Right renal cortex interstitium (tissue), 3 donors: Measurements from ENCODE around the gene AMDHD1. TPM values are rescaled to one million over a fixed set of nuclear protein-coding genes. Genes with fewer than 3 reads are reported as not detected.
A peak's percentile ranks its signal among the peaks of the same experiment; 100 is the strongest.
"Not testable (repeated sequence)": the region's sequence is repeated elsewhere in the genome, so short reads cannot be mapped to it uniquely, and the experiment has no call there.

Experiments
- DNase-seq, 3 donors: peaks; one replicate each; pipeline ENCODE4 v3.0.0-alpha.2; 2013; ENCODE audit warnings: low read depth in 3 of 3, low spot score in 2 of 3
- polyA plus RNA-seq, 3 donors: library from polyadenylated mRNA; unstranded; fragments of 120-200 nt; gene quantifications; one replicate each; pipeline ENCODE4 v1.2.1, GENCODE V29; 2013; ENCODE audit not compliant: insufficient read length in 3 of 3

Gene AMDHD1
- polyA plus RNA-seq, 3 donors = 1.1 to 1.4 (median 1.3) TPM

DNA sequence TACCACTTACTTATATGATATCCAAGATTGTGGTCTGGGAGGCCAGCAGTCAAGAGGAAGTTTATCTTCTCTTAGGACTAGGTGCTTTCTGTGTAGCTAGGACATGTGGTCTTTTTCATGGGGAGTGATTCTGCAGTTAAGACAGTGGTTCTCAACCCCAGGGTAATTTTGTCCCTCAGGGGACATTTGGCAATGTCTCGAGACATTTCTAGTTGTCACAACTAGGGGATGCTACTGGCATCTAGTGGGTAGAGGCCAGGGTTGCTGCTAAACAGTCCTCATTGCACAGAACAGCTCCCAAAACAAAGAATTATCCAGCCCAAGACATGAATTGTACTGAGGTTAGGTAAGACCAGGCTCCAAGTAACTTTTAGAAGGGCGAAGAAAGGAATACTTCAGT lies 20.0 kb downstream of the AMDHD1 start:
- DNase-seq = no peak

DNA sequence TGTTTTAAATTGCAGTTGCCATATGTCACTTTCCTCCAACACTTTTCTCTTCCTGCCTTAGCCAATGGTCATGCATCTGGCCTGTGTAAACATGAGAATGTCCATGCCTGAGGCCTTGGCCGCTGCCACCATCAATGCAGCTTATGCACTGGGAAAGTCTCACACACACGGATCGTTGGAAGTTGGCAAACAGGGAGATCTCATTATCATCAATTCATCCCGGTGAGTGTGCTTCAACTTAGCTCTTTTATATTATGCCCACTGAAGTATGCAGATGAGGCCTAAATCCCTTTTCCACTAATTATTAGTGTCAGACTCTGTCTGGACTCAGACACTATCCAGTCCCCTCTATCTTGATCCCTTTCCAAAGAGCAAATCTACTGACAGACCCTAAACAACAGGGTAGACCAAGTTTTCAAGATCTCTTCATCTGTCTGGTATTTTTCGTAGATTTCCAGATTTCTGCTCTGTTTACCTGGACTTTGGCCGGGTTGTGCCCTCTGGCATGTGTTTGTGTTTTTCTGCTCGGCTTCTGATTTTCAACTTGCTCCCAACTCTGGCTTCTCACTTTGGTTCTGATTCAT lies 23.2 kb downstream of the AMDHD1 start:
- no peak for DNase-seq

DNA sequence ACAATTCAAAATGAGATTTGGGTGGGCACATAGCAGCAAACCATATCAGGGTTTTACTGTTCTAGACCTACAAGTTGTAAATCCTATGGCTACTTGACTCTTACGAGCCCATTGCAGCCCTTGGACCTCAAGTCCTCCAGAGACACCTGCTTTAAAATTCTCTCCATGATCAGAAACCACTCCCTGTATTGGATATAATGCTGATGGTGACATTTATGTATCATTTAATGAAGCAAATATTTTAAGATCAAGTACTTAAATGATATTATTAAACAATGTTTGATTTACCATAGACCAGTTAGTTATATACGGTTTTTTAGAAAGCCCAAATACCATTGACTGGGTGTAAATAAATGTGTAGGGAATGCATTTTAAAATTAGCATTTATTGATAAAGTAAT lies 24.2 kb downstream of the AMDHD1 start:
- DNase-seq = no peak

DNA sequence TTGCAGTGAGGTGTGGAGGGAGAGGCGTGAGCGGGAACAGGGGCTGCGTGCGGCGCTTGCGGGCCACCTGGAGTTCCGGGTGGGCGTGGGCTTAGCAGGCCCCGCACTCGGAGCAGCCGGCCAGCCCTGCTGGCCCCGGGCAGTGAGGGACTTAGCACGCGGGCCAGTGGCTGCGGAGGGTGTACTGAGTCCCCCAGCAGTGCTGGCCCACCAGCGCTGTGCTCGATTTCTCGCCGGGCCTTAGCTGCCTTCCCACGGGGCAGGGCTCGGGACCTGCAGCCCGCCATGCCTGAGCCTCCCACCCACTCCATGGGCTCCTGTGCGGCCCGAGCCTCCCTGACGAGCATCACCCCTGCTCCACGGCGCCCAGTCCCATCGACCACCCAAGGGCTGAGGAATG lies 26.0 kb downstream of the AMDHD1 start:
- DNase-seq = not testable (repeated sequence)

DNA sequence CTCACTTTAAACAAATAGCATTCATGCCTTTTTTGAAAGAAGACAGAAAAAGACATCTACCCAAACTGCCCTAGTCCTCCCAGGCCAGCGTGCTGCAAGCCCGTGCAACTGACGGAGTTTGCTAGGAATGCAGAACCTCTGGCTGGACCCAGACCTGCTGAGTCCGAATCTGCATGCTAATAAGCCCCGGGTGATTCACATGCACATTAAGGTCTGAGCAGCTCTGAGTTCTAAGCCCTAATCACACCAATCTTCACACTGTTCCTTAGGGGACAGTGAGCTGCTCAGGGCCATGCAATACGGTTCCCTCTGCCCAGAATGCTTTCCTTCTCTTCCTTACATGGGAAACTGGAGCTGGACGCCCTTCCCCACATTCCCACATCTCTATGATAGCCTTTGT lies 27.8 kb downstream of the AMDHD1 start:
- no peak for DNase-seq

DNA sequence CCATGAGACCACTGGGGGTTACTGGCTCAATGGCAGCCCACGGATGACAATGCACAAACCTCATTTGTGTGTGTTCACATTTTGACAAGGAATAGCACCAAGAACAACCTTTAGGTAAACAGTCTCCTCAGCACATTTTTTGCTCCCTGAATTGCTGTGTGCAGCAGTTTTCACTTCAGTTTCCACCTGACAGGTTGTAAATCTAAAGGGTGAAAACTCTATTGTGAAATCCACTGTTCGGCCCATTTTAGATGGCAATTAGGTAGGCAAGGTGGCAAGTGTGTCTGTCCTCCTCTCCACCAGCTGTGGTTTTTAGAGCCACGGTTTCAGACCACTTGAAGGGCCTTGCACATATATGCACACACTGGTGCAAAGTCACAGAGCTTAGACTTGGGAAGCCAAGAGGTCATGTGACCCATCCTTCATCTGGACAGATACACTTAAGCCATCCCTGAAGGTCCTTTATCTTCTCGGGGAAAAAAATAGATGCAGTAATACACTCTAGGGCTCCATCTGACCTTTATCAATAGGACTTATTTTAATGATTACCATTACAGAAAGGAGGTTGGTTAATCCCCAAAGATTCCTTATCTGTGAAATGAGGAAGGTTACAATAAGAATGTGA lies 29.8 kb downstream of the AMDHD1 start:
- no peak for DNase-seq

DNA sequence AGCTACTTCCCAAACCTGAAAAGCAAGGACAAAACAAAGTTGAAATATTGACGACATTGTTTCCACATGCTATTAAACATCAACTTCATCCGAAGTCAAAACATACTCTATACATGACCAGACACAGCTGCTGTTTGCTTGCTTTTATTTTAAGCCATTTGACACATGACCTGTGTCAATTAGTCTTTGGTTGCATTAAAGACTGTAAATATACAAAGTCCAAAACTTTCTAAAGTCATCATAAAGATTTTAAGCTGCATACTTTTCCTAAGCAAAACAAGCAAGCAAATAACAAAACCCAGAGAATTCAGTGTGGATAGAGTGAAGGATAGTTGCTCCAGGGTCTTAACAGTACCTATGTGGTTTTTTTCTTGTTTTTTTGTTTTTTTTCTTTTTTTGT lies 31.2 kb downstream of the AMDHD1 start:
- DNase-seq = peak in 1 of 3 donors; percentile 18

DNA sequence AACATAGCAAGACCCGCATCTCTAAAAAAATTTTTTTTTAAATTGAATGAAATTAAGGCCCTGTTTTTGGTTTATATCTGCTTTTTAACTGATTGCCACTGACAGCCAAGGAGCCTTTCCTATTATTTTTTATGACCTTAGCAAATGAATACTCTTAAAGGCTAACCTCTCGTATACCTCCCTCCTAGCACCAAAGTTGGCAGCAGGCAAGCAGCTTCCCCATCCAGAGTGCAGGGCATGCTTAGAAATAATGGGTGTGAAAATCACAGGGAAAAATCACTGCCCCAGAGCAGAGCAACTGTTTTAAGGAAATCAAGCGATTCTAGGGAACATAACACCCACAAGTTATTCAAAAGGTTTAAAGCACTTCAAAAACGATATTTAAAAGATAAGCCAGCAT lies 32.4 kb downstream of the AMDHD1 start:
- no peak for DNase-seq

DNA sequence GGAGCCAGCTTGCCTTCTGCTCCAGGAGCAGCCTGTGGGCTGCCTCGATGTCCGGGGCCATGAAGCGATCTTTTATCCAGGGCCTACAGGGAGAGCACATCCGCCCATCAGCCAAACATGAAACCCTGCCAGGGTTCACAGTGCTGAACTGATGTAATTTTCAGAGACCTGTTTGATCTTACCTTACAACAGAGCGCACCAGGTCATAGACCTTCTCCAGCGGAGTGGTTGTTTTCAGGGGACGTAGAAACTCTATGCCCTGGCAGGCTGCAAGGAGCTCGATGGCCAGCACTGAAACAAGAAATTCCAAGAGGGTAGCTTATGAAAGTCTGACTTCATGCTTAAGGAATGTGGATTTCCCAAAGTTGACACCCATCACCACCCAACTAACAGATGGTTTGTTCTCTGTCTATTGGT lies 33.3 kb downstream of the AMDHD1 start:
- DNase-seq = no peak

DNA sequence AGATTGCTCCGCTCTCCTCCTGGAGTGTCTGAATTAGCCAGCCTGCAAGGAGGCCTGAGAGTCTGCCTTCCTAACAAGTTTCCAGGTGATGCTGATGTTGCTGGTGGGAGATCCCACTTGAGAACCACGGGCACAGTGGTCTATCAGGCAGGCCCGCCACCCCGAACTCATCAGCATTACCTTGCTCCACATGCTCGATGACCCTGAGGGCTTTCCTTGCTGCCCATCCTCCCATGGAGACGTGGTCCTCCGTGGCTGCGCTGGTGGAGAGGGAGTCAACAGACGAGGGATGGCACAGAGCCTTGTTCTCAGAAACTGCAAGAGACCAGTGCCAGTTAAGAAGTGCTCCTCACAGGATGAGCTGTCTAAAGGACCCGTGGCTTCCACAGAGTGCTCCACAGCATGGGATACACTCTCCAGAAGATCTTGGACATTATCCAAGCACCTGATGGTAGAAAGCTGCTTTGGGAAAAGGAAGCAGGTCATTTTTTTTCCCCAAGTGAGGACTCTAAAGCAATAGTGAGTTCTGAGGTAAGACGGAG lies 34.7 kb downstream of the AMDHD1 start:
- DNase-seq = no peak

DNA sequence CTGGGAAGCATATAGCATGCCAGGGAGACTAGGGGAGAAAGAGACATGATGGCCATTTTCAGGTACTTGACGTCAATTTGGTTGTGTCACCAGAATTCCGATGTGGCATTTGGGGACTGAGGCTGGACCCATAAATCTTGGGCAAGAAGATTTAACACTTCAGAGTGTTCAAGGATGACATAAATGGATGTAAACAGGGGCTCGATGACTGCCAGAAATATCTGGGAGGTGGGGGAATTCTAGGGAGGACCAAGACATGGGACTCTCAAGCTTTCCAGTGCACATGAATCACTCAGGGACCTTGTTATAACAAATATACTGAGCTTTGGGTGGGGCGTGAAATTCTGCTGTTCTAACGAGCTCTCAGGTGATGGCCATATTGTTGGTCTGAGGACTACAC lies 35.2 kb downstream of the AMDHD1 start:
- DNase-seq = no peak

DNA sequence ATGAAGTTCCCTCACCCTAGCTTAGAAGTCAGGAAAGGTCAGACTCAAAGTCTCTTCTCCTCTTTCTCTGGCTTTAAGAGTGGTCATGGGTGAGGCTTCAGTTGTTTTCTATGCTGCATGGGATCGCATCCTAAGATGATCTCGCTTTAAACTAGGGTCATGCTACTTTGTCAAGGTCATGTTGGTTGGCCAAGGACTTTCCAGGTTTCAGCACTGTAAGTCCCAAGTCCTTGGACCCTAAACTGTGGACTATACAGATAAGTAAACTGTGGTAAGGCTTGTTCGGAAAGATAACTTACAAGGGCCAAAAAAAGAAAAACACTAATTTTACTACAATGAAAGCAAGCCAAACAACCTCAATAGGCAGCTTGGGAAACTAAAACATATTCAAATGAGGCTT lies 35.6 kb downstream of the AMDHD1 start:
- DNase-seq = no peak

DNA sequence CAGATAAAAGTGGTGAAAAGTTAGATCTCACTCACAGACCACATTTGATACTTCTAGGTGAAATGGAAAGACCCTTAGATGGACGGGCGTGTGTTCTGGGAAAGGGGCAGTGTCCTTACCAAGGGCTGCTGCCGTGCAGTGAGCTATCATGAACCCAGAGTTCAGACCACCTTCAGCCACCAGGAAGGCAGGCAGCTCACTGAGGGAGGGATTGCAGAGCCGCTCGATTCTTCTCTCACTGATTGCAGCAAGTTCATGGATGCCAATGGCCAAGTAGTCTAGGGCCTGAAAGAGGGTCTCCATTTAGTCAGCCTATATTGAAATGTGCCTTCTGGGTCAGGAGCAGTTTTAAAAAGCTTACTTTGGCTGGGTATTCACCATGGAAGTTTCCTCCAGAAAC lies 37.3 kb downstream of the AMDHD1 start:
- DNase-seq = no peak

DNA sequence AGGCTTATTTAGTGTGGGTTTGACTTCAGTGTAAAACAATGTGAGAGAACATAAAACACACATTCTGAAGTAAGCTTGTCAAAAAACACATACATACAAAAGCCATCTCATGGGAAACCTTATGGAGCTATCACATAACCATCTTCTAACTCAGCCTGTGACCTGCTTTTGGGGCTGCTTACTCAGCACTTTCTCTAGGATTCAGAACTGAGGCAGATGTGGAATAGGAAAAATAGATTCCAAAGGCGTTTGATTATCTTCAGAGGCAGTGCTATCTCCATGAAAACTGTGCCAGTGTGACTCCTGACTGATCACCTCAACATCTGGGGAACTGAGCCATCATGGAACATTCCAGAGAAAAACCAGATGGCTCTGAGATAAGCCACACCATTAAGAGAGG lies 39.5 kb downstream of the AMDHD1 start:
- DNase-seq = no peak

DNA sequence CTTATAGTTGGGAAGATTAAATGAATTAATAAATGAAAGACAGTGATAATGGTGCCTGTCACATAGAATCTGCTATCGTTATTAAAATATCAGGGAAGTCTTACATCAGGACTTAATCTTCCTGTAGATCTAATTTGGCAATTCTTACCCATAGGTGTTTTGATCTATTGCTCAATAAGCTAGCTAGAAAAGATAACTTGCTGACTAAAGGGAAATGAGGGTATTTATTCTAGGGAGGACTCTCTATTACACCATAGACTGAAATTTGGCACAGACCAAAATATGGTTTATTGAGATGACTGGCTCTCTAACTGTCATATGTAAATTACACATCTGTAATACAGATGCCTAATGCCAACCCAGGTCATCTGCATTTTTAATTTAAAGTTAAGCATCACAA lies 41.6 kb downstream of the AMDHD1 start:
- no peak for DNase-seq

DNA sequence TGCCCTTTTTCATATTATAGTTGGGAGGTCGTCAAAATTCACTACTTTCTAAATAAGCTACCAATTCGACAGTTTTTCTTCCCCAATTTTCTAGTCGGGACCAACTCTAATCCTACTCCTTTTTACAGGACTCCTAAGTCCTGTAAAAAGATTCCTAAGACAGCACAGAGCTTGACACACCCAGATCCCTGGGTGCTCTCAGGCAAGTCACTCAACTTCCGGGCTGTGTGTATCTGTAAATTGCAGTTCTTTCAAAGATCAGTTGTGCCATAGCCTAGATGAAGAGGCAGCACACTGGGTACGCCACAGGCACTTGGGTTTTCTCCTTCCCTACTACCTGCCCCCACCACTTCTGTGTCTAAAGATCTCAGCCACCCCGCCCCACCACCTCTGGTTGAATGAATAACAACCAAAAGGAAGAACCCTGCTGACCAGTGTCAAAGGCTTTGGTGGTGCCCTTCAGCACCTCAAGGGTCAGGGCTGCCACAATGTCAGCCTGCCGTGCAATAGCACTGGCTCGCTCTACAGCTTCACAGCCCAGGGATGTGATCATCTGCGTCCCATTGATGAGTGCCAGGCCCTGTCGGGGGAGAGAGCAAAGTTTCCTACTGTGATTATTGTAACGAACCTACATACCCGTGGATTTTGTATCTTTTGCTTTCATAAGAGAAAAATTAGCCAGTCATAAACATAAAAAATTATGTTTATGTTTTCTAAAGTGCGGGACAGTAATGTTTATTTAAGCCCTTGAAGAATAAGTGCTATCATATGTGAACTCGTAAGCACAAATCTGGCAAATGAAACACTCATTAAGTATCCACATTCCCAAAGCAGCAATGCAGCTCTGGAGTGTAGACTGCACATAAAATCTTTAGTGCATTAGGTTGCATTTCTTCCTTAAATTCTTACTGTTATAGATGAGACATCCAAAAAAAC lies 43.8 kb downstream of the AMDHD1 start:
- DNase-seq = no peak

DNA sequence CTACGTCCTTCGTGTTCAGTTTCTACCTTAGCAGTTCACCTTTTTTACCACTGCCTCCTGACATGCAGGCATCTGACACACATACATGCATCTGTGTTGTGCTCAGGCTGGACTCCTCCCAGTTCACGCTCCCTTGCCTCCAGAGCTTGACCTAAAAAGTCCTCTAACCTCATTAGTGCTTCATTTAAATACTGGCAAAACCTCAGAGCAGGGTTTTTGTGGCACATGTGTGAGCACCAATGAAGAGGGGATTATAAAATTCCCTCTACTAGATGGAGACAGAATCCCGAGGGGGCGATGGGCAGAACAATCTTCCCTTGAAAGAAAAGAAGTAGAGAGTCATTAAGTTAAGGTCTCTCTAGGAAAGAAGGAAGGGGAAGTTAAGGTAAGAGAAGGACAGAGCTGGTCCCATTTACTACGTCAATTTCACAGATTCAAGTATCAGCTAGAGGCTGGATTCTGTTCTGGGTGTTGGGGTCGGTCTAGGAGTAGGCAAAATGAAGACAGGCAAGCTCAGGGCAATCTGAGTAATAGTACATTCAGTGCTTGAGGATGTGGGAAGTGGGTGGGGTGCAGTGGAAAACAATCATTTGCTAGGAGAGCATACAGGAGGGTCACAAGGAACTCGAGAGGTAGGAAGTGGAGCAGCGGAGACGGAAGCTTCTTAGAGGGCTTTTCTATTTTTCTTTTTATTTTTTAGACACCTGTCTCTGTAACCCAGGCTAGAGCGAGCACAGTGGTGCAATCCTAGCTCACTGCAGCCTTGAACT lies 45.6 kb downstream of the AMDHD1 start:
- no peak for DNase-seq

DNA sequence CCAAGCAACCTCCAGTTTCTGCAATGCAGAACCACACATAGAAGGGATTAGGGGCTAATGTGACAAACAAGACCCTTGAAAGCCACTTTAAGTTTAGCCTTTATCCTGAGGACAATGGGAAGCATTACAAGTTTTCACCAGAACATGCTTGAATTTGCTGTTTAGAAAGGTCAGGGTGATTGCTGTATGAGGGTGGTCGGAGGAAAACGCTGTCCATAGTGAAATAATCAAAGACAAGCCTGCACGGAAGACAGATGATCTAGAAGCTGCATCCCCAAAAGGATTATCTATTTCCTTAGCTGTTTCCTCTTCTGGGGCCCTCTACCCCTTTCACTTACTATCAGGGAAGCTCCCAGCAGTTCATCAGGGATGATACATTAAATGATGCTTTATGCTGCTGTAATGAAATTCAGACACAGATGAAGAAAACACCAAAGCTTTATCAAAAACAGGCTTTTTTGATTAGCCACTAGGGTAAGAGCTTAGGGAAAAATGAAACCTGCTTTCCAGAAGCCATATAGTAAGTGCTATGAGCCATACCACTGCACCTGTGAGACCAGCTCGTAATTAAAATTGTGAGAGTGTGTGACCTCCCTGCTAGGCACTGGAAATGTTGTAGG lies 46.5 kb downstream of the AMDHD1 start:
- no peak for DNase-seq

DNA sequence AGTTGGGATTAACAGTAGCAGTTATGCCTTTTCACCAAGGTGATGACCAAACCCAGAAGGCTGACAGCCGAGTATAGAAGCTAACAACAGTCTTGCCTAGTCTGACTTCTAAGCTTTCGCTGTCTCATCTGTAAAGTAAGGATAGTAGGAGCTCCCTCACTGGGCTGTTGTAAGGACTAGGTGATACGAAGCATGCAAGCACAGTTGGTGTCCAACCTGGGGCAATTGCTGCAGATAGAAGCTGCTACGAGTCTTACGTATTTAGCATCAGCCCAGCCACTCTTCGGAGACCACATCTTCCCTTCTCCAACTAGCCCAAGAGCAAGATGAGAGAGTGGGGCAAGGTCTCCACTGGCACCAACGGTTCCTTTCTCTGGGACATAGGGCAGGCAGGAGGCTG lies 47.0 kb downstream of the AMDHD1 start:
- no peak for DNase-seq

DNA sequence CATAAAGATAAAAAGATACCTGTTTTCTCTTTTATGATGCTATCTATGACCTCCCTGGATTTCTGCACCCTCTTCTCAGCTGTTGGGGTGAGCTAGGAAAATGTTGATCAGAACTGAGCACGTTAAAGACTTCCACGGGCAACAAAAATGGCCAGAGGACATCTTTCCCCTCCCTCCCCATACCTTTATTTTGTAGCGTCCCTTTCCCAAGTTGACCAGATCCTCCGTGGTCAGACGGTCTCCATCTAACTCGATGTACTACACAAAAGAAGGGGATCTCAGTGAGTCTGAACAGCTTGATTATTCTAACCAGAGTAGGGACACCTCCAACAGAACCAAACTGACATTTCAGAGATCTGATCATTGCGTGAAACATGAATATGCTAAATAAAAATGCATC lies 50.8 kb downstream of the AMDHD1 start:
- no peak for DNase-seq
